GM12873 (cell line): ENCODE data around the gene UPP2.

Experiments
- CTCF ChIP-seq: IDR thresholded peaks from 2 replicates; pipeline ENCODE4 v1.5.1; 2012; ENCODE audit warnings: low read depth, mild to moderate bottlenecking, moderate library complexity, low read length, control low read depth; ENCODE audit not compliant: insufficient read depth; ENCODE audit errors: missing control alignments

Gene UPP2

GRCh38 chr2:158154596-158154995, 52.9 kb downstream of the UPP2 start:
- TF ChIP-seq CTCF = no peak

GRCh38 chr2:158172719-158173118, 71.0 kb downstream of the UPP2 start:
- TF ChIP-seq CTCF = no peak

- no peak for TF ChIP-seq CTCF
These were observed 72.8 kb downstream of the UPP2 start for GRCh38 chr2:158174495-158174894.

DNA sequence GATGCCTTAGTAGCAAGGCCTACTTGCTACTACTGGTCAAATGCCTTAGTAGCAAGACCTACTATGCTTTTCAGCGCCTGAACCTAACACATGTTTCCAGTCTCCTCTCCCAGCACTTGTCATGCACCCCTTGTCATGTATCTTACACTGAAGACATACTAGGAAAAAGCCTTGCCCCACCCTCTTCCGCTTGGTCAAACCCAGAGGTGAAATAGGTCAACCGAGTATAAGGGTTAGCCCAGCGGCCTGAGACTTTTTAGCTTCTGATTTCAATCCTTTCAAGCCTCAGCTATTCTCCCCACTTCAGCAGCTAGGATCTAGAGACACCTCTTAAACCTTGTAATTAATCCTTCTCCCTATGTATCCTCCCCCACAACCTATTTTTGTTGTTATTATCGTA, 73.3 kb downstream of the UPP2 start:
- no peak for TF ChIP-seq CTCF

DNA sequence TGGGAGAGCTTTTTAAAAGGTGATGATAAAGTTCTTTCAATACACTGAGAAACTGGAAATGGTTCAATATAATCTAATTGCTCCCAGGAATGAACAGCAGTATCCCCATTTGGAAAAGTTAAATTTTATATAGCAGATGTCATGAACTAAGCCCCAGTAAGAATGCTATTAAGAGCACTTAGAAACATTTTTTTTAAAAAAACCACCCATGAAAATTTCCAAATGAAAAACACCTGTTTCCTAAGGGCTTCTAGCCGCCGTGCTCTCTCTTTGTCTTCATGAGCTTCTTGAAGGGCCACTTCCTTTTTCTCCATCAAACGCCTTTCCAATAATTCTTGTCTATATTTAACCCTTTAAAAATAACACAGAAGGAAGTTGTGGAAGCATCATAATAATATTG, 77.0 kb downstream of the UPP2 start:
- no peak for TF ChIP-seq CTCF

DNA sequence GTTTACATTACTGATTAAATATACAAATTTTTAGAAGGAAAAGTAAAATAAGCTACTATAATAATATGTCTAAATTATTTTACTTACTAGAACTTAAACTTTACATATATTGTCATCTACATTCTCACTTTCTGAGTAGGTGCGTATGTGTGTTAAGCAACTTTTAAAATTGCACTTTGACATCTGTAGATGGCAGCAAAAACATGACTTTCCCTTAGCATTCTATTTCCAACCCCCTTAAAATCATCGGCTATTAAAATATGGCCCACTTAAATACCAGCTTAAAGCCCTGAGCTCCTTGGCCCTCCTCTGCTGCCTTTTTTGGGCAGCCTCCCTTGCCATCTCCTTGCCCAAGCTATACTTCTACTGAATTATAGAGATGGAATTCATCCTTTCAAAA, 78.0 kb downstream of the UPP2 start:
- peak; percentile 34 for TF ChIP-seq CTCF

GRCh38 chr2:158181171-158181570, 79.5 kb downstream of the UPP2 start:
- no peak for TF ChIP-seq CTCF
